Neural cell (in vitro differentiated cells): ENCODE measurements around the gene CCDC149. TPM values are rescaled to one million over a fixed set of nuclear protein-coding genes. Genes with fewer than 3 reads are reported as not detected.

Experiments
- H2AFZ ChIP-seq: fragments of 200-600, 300-800 bp; sonication (generic), shearing (Covaris generic); 2 replicates; pipeline ENCODE4 v1.6.0; 2014; ENCODE audit warnings: low read depth, mild to moderate bottlenecking, antibody characterized with exemption, low read length, moderate library complexity
- H3F3A ChIP-seq: fragments of 200-600 bp; shearing (Covaris generic); 2 replicates; pipeline ENCODE4 v1.6.1; 2016; ENCODE audit warnings: mild to moderate bottlenecking, moderate library complexity, mixed read lengths, antibody characterized with exemption, low read length; ENCODE audit not compliant: insufficient read depth, poor library complexity, severe bottlenecking
- H3K27ac ChIP-seq: fragments of 200-600, 300-800 bp; sonication (generic), shearing (Covaris generic); 2 replicates; pipeline ENCODE4 v1.5.1; 2014; ENCODE audit warnings: mild to moderate bottlenecking, low read length, moderate library complexity
- H3K27me3 ChIP-seq: fragments of 300-800, 200-600 bp; sonication (generic), shearing (Covaris generic); 2 replicates; pipeline ENCODE4 v1.6.0; 2014; ENCODE audit warnings: mild to moderate bottlenecking, low read depth, low read length, moderate library complexity; ENCODE audit not compliant: insufficient read depth
- H3K36me3 ChIP-seq: fragments of 300-800, 200-600 bp; sonication (generic), shearing (Covaris generic); 2 replicates; pipeline ENCODE4 v1.5.1; 2014; ENCODE audit warnings: mild to moderate bottlenecking, antibody characterized with exemption, low read length, moderate library complexity; ENCODE audit not compliant: insufficient read depth
- H3K4me2 ChIP-seq: fragments of 300-800, 200-600 bp; sonication (generic), shearing (Covaris generic); 2 replicates; pipeline ENCODE4 v1.6.0; 2014; ENCODE audit warnings: mild to moderate bottlenecking, low read length
- H3K4me3 ChIP-seq: fragments of 300-800, 200-600 bp; sonication (generic), shearing (Covaris generic); 2 replicates; pipeline ENCODE4 v1.5.1; 2014; ENCODE audit warnings: mild to moderate bottlenecking, low read length, moderate library complexity
- H3K79me2 ChIP-seq: fragments of 200-600 bp; shearing (Covaris generic); replicated peaks from 2 replicates; pipeline ENCODE4 v1.6.0; 2014; ENCODE audit warnings: mild to moderate bottlenecking, low read length, moderate library complexity; ENCODE audit not compliant: insufficient read depth
- H3K9ac ChIP-seq: fragments of 300-800, 200-600 bp; sonication (generic), shearing (Covaris generic); 2 replicates; pipeline ENCODE4 v1.6.1; 2016; ENCODE audit warnings: mild to moderate bottlenecking, low read length, mixed read lengths
- H3K9me2 ChIP-seq: fragments of 200-600 bp; shearing (Covaris generic); 2 replicates; pipeline ENCODE4 v1.6.1; 2016; ENCODE audit warnings: mild to moderate bottlenecking, low read length, mixed read lengths; ENCODE audit not compliant: insufficient read depth
- H3K9me3 ChIP-seq: fragments of 200-600, 300-800 bp; sonication (generic), shearing (Covaris generic); 2 replicates; pipeline ENCODE4 v1.6.1; 2016; ENCODE audit warnings: mild to moderate bottlenecking, mixed run types, low read length, moderate library complexity, mixed read lengths
- H4K20me1 ChIP-seq: fragments of 200-600 bp; shearing (Covaris generic); 2 replicates; pipeline ENCODE4 v1.6.1; 2016; ENCODE audit warnings: mild to moderate bottlenecking, mixed run types; ENCODE audit not compliant: insufficient read depth
- CTCF ChIP-seq: fragments of 450-650 bp; IDR thresholded peaks from 2 replicates; pipeline ENCODE4 v1.5.1; 2014; ENCODE audit warnings: antibody characterized with exemption, mild to moderate bottlenecking, moderate library complexity; ENCODE audit not compliant: poor library complexity, severe bottlenecking
- EP300 ChIP-seq: fragments of 450-650 bp; conservative IDR thresholded peaks from 2 replicates; pipeline ENCODE4 v1.6.1; 2014; ENCODE audit warnings: antibody characterized with exemption, mild to moderate bottlenecking, moderate library complexity; ENCODE audit not compliant: poor library complexity, severe bottlenecking
- EZH2 ChIP-seq: fragments of 200-600, 300-800 bp; shearing (Covaris generic), sonication (generic); IDR thresholded peaks from 2 replicates; pipeline ENCODE4 v1.6.1; 2014; ENCODE audit warnings: antibody characterized with exemption, low read length, borderline replicate concordance, mild to moderate bottlenecking; ENCODE audit not compliant: insufficient read depth, poor library complexity, severe bottlenecking
- MXI1 ChIP-seq: fragments of 450-650 bp; conservative IDR thresholded peaks from 2 replicates; pipeline ENCODE4 v1.6.1; 2014; ENCODE audit warnings: antibody characterized with exemption, mild to moderate bottlenecking; ENCODE audit not compliant: poor library complexity, severe bottlenecking
- POLR2AphosphoS5 ChIP-seq: IDR thresholded peaks from 2 replicates; pipeline ENCODE4 v1.6.1; 2012
- RAD21 ChIP-seq: fragments of 450-650 bp; conservative IDR thresholded peaks from 2 replicates; pipeline ENCODE4 v1.6.1; 2014; ENCODE audit warnings: antibody characterized with exemption, mild to moderate bottlenecking, moderate library complexity
- REST ChIP-seq: IDR thresholded peaks from 2 replicates; pipeline ENCODE4 v1.6.1; 2012; ENCODE audit warnings: borderline replicate concordance
- SMC3 ChIP-seq: fragments of 450-650 bp; conservative IDR thresholded peaks from 2 replicates; pipeline ENCODE4 v1.6.1; 2014; ENCODE audit warnings: antibody characterized with exemption, mild to moderate bottlenecking, moderate library complexity; ENCODE audit not compliant: poor library complexity
- TAF1 ChIP-seq: IDR thresholded peaks from 2 replicates; pipeline ENCODE4 v1.6.1; 2012; ENCODE audit warnings: low read depth
- polyA plus RNA-seq: library from polyadenylated mRNA; depleted of rRNA; stranded (reverse); fragments of >200 nt; gene quantifications from 2 replicates; pipeline ENCODE4 v1.2.3, GENCODE V29; 2014

Gene CCDC149
- polyA plus RNA-seq, 1 donor from 2014 or later: 6.6 TPM

DNA sequence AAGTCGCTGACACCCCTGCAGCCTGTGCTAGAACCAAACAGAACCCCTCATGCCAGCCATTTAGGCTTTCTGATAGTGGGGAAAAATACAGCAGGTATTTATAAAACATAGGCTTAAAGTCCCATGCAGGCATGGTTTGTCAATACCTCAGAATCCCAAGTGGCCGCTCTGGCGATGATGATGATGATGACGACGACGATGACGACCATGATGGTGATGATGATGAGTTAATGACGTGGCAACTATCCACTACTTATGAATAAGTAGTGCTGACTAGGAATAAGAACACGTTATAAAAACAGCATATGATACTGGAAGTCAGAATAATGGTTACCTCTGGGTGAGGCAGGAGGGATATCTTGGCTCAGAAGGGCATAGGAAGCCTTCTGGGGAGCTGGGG, 18.0 kb downstream of the CCDC149 start:
- Histone ChIP-seq H3K79me2 (no peaks in the 10 kb centered on the region), H3K9ac (no peak overlapping the region), H3K27me3 (no peaks in the 10 kb centered on the region), H3F3A (no peaks in the 10 kb centered on the region), H3K36me3 (no peaks in the 10 kb centered on the region), H3K9me2 (no peaks in the 10 kb centered on the region), H3K9me3 (no peaks in the 10 kb centered on the region), H3K4me2 (no peak overlapping the region), H3K4me3 (no peak overlapping the region), H4K20me1 (no peaks in the 10 kb centered on the region), H3K27ac (no peak overlapping the region), H2AFZ (no peak overlapping the region)
- TF ChIP-seq POLR2AphosphoS5: no peak
- no peak for TF ChIP-seq RAD21
- TF ChIP-seq TAF1: no peak
- no peak for TF ChIP-seq MXI1
- TF ChIP-seq SMC3: no peak
- no peak for TF ChIP-seq REST
- no peak for TF ChIP-seq CTCF
- no peak for TF ChIP-seq EP300
- no peak for TF ChIP-seq EZH2

DNA sequence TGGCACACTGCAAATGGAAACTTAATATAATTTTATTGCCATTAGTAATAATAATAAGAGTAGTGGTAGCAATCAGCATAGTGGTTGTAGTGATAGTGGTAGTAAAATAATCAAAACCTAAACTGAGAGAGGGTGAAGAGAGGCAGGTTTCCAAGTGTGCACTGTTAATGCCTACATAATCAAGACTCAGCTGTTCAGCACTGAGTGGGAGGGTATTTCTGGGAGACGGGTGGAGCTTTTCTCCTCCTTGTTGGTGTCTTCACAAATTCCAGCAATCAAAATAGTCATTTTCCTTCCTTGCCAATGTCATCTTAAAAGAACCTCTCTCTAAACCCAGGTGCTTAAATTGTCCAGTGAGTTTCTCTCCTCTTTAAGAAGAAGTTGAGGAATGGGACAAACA, 18.6 kb downstream of the CCDC149 start:
- H3K9ac ChIP-seq: no peak overlapping the region

More for the DNA sequence above, 18.6 kb downstream of the CCDC149 start:
- Histone ChIP-seq H3F3A (no peaks in the 10 kb centered on the region), H2AFZ (no peak overlapping the region), H4K20me1 (no peaks in the 10 kb centered on the region), H3K27me3 (no peaks in the 10 kb centered on the region), H3K27ac (no peak overlapping the region), H3K79me2 (no peaks in the 10 kb centered on the region), H3K9me3 (no peaks in the 10 kb centered on the region), H3K9me2 (no peaks in the 10 kb centered on the region), H3K36me3 (no peaks in the 10 kb centered on the region), H3K4me3 (no peak overlapping the region), H3K4me2 (no peak overlapping the region)
- TF ChIP-seq POLR2AphosphoS5 (no peak), CTCF (no peak), TAF1 (no peak), REST (no peak), SMC3 (no peak), EP300 (no peak), RAD21 (no peak), EZH2 (no peak), MXI1 (no peak)
